SK-N-SH treated with all-trans-retinoic acid at 6 μM for 48 hours (cell line): ENCODE measurements around the gene KCTD18.

Experiments used
- ARNTL ChIP-seq: fragments of 450-650 bp; formaldehyde crosslinking; IDR thresholded peaks from 2 replicates; pipeline ENCODE4 v1.5.0; 2020; ENCODE audit warnings: low read depth, mild to moderate bottlenecking, moderate library complexity, borderline replicate concordance
- CREB5 ChIP-seq: fragments of 250-450 bp; sonication (Bioruptor Pico); IDR thresholded peaks from 2 replicates; pipeline ENCODE4 v1.5.1; 2020; ENCODE audit warnings: low read depth, mild to moderate bottlenecking, moderate library complexity
- CSDC2 ChIP-seq: fragments of 250-450 bp; sonication (Bioruptor Pico); IDR thresholded peaks from 2 replicates; pipeline ENCODE4 v1.5.0; 2020; ENCODE audit warnings: mild to moderate bottlenecking, moderate library complexity
- ESRRG ChIP-seq: fragments of 250-450 bp; sonication (Bioruptor Pico); IDR thresholded peaks from 2 replicates; pipeline ENCODE4 v1.6.1; 2021; ENCODE audit warnings: mild to moderate bottlenecking
- OSR1 ChIP-seq: fragments of 250-450 bp; sonication (Bioruptor Pico); IDR thresholded peaks from 2 replicates; pipeline ENCODE4 v1.8.0; 2022; ENCODE audit warnings: moderate library complexity, mild to moderate bottlenecking, inconsistent platforms
- SNAI2 ChIP-seq: fragments of 250-450 bp; sonication (Bioruptor Pico); IDR thresholded peaks from 2 replicates; pipeline ENCODE4 v1.5.0; 2020; ENCODE audit warnings: mild to moderate bottlenecking, moderate library complexity
- TSHZ2 ChIP-seq: fragments of 250-450 bp; sonication (Bioruptor Pico); IDR thresholded peaks from 2 replicates; pipeline ENCODE4 v1.5.0; 2020; ENCODE audit warnings: mild to moderate bottlenecking, moderate library complexity
- ZC3H10 ChIP-seq: fragments of 250-450 bp; sonication (Bioruptor Pico); IDR thresholded peaks from 2 replicates; pipeline ENCODE4 v1.5.1; 2021; ENCODE audit warnings: mild to moderate bottlenecking, moderate library complexity
- ZFP30 ChIP-seq: fragments of 450-650 bp; formaldehyde crosslinking; IDR thresholded peaks from 2 replicates; pipeline ENCODE4 v1.5.0; 2022; ENCODE audit warnings: mild to moderate bottlenecking, moderate library complexity
- ZNF565 ChIP-seq: fragments of 450-650 bp; formaldehyde crosslinking; conservative IDR thresholded peaks from 2 replicates; pipeline ENCODE4 v1.5.0; 2020; ENCODE audit warnings: low read depth, mild to moderate bottlenecking, moderate library complexity
- TF ChIP-seq, protein P1 (sequence below): fragments of 250-450 bp; sonication (Bioruptor Pico); IDR thresholded peaks from 2 replicates; pipeline ENCODE4 v1.8.0; 2021; ENCODE audit warnings: low read depth, mild to moderate bottlenecking, moderate library complexity, borderline replicate concordance
- TF ChIP-seq, protein P2 (sequence below): fragments of 250-450 bp; sonication (Bioruptor Pico); IDR thresholded peaks from 2 replicates; pipeline ENCODE4 v1.5.1; 2021; ENCODE audit warnings: mild to moderate bottlenecking, moderate library complexity
- TF ChIP-seq, protein P3 (sequence below): fragments of 250-450 bp; sonication (Bioruptor Pico); IDR thresholded peaks from 2 replicates; pipeline ENCODE4 v1.8.0; 2020; ENCODE audit warnings: mild to moderate bottlenecking, moderate library complexity, borderline replicate concordance

DNA sequence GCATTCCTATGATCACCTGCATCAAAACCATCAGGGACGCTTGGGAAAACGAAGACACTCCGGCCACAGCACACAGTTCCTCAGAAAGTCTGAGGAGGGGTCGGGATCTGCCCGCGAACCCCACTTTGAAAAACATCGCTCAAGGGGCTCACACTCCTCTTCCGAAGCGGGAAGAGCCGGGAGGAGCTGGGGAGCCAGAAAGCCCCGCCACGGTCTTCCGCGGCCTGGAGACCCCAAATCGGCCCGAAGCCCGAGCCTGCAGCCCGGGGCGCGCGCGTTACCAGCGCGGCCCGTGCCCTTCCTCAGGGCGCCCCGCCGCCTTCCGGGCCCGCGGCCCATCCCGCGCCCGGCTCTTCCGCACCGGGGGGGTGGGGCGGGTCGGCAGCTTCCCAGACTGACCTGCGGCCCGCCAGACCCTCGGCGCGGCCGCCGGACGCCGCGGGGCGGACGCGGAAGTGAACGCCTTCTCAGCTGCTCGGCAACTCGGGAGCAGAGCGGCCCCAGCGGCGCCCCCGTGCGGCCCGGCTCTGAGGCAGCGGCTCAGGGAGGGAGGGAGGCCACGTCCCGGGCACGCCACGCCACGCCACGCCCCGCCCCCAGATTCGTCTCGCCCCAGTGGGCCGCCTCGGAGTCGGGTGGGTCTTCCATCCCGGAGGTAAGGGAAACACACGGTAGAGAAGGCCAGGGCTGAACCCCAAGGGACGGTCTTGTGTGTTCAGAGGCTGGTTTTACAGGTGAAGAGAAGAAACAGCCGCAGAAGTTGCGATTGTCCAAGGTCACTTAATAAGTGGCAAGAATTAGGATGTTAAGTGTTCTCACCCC is at the start of gene KCTD18:
- TF ChIP-seq TSHZ2 (peak; percentile 77; the same call in 1 of the 2 replicates), OSR1 (no peak), CREB5 (no peak), ARNTL (no peak), ZNF565 (CRISPR knock-in tag) (no peak), SNAI2 (CRISPR knock-in tag) (no peak), ESRRG (CRISPR knock-in tag) (no peak), ZC3H10 (CRISPR knock-in tag) (no peak), ZFP30 (CRISPR knock-in tag) (no peak), CSDC2 (CRISPR knock-in tag) (no peak)
- TF ChIP-seq, protein P1, sequence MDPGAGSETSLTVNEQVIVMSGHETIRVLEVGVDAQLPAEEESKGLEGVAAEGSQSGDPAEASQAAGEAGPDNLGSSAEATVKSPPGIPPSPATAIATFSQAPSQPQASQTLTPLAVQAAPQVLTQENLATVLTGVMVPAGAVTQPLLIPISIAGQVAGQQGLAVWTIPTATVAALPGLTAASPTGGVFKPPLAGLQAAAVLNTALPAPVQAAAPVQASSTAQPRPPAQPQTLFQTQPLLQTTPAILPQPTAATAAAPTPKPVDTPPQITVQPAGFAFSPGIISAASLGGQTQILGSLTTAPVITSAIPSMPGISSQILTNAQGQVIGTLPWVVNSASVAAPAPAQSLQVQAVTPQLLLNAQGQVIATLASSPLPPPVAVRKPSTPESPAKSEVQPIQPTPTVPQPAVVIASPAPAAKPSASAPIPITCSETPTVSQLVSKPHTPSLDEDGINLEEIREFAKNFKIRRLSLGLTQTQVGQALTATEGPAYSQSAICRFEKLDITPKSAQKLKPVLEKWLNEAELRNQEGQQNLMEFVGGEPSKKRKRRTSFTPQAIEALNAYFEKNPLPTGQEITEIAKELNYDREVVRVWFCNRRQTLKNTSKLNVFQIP (CRISPR knock-in tag) = no peak
- TF ChIP-seq, protein P2, sequence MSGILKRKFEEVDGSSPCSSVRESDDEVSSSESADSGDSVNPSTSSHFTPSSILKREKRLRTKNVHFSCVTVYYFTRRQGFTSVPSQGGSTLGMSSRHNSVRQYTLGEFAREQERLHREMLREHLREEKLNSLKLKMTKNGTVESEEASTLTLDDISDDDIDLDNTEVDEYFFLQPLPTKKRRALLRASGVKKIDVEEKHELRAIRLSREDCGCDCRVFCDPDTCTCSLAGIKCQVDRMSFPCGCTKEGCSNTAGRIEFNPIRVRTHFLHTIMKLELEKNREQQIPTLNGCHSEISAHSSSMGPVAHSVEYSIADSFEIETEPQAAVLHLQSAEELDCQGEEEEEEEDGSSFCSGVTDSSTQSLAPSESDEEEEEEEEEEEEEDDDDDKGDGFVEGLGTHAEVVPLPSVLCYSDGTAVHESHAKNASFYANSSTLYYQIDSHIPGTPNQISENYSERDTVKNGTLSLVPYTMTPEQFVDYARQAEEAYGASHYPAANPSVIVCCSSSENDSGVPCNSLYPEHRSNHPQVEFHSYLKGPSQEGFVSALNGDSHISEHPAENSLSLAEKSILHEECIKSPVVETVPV (CRISPR knock-in tag) = no peak
- TF ChIP-seq, protein P3, sequence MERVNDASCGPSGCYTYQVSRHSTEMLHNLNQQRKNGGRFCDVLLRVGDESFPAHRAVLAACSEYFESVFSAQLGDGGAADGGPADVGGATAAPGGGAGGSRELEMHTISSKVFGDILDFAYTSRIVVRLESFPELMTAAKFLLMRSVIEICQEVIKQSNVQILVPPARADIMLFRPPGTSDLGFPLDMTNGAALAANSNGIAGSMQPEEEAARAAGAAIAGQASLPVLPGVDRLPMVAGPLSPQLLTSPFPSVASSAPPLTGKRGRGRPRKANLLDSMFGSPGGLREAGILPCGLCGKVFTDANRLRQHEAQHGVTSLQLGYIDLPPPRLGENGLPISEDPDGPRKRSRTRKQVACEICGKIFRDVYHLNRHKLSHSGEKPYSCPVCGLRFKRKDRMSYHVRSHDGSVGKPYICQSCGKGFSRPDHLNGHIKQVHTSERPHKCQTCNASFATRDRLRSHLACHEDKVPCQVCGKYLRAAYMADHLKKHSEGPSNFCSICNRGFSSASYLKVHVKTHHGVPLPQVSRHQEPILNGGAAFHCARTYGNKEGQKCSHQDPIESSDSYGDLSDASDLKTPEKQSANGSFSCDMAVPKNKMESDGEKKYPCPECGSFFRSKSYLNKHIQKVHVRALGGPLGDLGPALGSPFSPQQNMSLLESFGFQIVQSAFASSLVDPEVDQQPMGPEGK (CRISPR knock-in tag) = no peak
